ENCODE results near the gene BPIFB4.

GRCh38 chr20:33091693-33092092 lies 12.2 kb downstream of the BPIFB4 start:
- TF ChIP-seq, protein P1, sequence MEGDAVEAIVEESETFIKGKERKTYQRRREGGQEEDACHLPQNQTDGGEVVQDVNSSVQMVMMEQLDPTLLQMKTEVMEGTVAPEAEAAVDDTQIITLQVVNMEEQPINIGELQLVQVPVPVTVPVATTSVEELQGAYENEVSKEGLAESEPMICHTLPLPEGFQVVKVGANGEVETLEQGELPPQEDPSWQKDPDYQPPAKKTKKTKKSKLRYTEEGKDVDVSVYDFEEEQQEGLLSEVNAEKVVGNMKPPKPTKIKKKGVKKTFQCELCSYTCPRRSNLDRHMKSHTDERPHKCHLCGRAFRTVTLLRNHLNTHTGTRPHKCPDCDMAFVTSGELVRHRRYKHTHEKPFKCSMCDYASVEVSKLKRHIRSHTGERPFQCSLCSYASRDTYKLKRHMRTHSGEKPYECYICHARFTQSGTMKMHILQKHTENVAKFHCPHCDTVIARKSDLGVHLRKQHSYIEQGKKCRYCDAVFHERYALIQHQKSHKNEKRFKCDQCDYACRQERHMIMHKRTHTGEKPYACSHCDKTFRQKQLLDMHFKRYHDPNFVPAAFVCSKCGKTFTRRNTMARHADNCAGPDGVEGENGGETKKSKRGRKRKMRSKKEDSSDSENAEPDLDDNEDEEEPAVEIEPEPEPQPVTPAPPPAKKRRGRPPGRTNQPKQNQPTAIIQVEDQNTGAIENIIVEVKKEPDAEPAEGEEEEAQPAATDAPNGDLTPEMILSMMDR (conservative IDR thresholded peaks at IDR 0.05; ENCODE audit: low read depth, low read length): no peak
- no peak for TF ChIP-seq EZH2 (IDR thresholded peaks at IDR 0.05; ENCODE audit: borderline replicate concordance, low read depth, low read length, poor library complexity, severe bottlenecking)
